Panc1 (cell line): ENCODE measurements around the gene MCU. TPM values are rescaled to one million over a fixed set of nuclear protein-coding genes. Genes with fewer than 3 reads are reported as not detected.
"Not testable (repeated sequence)": the region's sequence is repeated elsewhere in the genome, so short reads cannot be mapped to it uniquely, and the experiment has no call there.

Source experiments
- ATAC-seq: fragments of 200-7000 bp; cut with Tn5 transposase; 2 replicates; pipeline ENCODE4 v1.9.1; 2020; ENCODE audit warnings: mild to moderate bottlenecking, moderate library complexity
- BruUV-seq: library from RNA; stranded (reverse); fragments of 400-500 nt; replicated peaks from 2 replicates; lab custom pipeline; 2021; lab: Mats Ljungman, UMichigan
- CTCF ChIA-PET: fragments of 300-600 bp; sonication (Branson Sonifier 250); formaldehyde crosslinking; loops from one replicate; lab custom pipeline; 2022; ENCODE audit warnings: antibody characterized with exemption; lab: Charles Lee
- POLR2A ChIA-PET: fragments of 300-600 bp; sonication (Branson Sonifier 250); formaldehyde crosslinking; loops from one replicate; lab custom pipeline; 2022; ENCODE audit warnings: antibody characterized with exemption; lab: Charles Lee
- DNase-seq: peaks from one replicate; pipeline ENCODE4 v3.0.0-alpha.2; 2010; ENCODE audit warnings: low read depth, low spot score
- H3K27ac ChIP-seq: 2 replicates; pipeline ENCODE4 v1.5.1; 2011; ENCODE audit warnings: mild to moderate bottlenecking, low read length, inconsistent platforms
- H3K27me3 ChIP-seq: fragments of 200-500 bp; sonication (Bioruptor generic); 2 replicates; pipeline ENCODE4 v1.6.0; 2014; ENCODE audit warnings: low read length, inconsistent platforms; ENCODE audit not compliant: control insufficient read depth, insufficient read depth
- H3K36me3 ChIP-seq: fragments of 200-500 bp; sonication (Bioruptor generic); 2 replicates; pipeline ENCODE4 v1.5.1; 2014; ENCODE audit warnings: inconsistent platforms, mild to moderate bottlenecking, low read length, moderate library complexity; ENCODE audit not compliant: control insufficient read depth, insufficient read depth
- H3K4me1 ChIP-seq: 2 replicates; pipeline ENCODE4 v1.5.1; 2011; ENCODE audit warnings: inconsistent platforms, mild to moderate bottlenecking, low read length, moderate library complexity; ENCODE audit not compliant: control insufficient read depth, insufficient read depth
- H3K4me3 ChIP-seq, 2 experiments: 2 replicates each; pipeline ENCODE4 v1.5.1; 2011 to 2012; ENCODE audit warnings: low read depth in 2 of 2, low read length in 2 of 2, mild to moderate bottlenecking in 2 of 2, inconsistent platforms in 1 of 2, moderate library complexity in 1 of 2
- H3K9me3 ChIP-seq: fragments of 200-500 bp; sonication (Bioruptor generic); 2 replicates; pipeline ENCODE4 v1.5.1; 2014; ENCODE audit warnings: low read depth, mild to moderate bottlenecking, inconsistent platforms, low read length, moderate library complexity; ENCODE audit not compliant: control insufficient read depth, insufficient read depth
- CTCF ChIP-seq: fragments of 450-650 bp; IDR thresholded peaks from 2 replicates; pipeline ENCODE4 v1.5.1; 2017; ENCODE audit warnings: mild to moderate bottlenecking
- POLR2AphosphoS5 ChIP-seq: IDR thresholded peaks from 2 replicates; pipeline ENCODE4 v1.6.1; 2012; ENCODE audit warnings: mild to moderate bottlenecking, low read depth, low read length, moderate library complexity
- REST ChIP-seq, 2 experiments: IDR thresholded peaks; 2 replicates each; pipeline ENCODE4 v1.6.1; 2011 to 2012; ENCODE audit warnings: low read depth in 2 of 2, control low read depth in 1 of 2, low read length in 1 of 2, mild to moderate bottlenecking in 1 of 2, moderate library complexity in 1 of 2; ENCODE audit not compliant: insufficient read depth in 1 of 2
- SIN3A ChIP-seq: IDR thresholded peaks from 2 replicates; pipeline ENCODE4 v1.6.1; 2012; ENCODE audit warnings: low read depth, mild to moderate bottlenecking, low read length, moderate library complexity, borderline replicate concordance; ENCODE audit not compliant: insufficient read depth
- TCF7L2 ChIP-seq: IDR thresholded peaks from 2 replicates; pipeline ENCODE4 v1.6.1; 2011; ENCODE audit warnings: mild to moderate bottlenecking, low read depth, low read length, inconsistent platforms
- in situ Hi-C: cut with HindIII; loops from 2 replicates; pipeline ENCODE4 v1.10.0; 2016; ENCODE audit warnings: low sequenced_read_pairs, low pct_unique_long_range_greater_than_20kb
- intact Hi-C: fragments of 100-400 bp; cut with micrococcal nuclease; formaldehyde crosslinking; loops from one replicate; pipeline ENCODE4 v1.10.0; 2022; ENCODE audit not compliant: unreplicated experiment
- total RNA-seq: library from RNA; stranded (reverse); gene quantifications from one replicate; pipeline ENCODE4 v1.2.1, GENCODE V29; 2021; ENCODE audit not compliant: unreplicated experiment

MCU gene
- total RNA-seq, 1 experiment from 2014 or later, result 31.6 TPM

- Histone ChIP-seq H3K4me3 (no peak overlapping the region), H3K36me3 (no peaks in the 10 kb centered on the region), H3K27ac (no peak overlapping the region), H3K4me1 (no peaks in the 10 kb centered on the region), H3K9me3 (no peaks in the 10 kb centered on the region), H3K27me3 (no peaks in the 10 kb centered on the region; the same call in 1 of the 2 replicates)
- CTCF ChIA-PET, result no interaction called here
- BruUV-seq, result no TSS peak
- ATAC-seq, result no peak
- no peak for DNase-seq
- intact Hi-C loops (no loop called here), in situ Hi-C loops (no loop called here)
- TF ChIP-seq SIN3A (no peak), CTCF (no peak), REST (IDR thresholded peaks at IDR 0.05; ENCODE audit: insufficient read depth in 1 of 2, low read depth in 2 of 2, low read length in 1 of 2) (no peak), TCF7L2 (no peak), POLR2AphosphoS5 (no peak)
- POLR2A ChIA-PET, result no interaction called here
Observed at GRCh38 chr10:72645263-72645858, 46.6 kb upstream of the MCU start.

DNA sequence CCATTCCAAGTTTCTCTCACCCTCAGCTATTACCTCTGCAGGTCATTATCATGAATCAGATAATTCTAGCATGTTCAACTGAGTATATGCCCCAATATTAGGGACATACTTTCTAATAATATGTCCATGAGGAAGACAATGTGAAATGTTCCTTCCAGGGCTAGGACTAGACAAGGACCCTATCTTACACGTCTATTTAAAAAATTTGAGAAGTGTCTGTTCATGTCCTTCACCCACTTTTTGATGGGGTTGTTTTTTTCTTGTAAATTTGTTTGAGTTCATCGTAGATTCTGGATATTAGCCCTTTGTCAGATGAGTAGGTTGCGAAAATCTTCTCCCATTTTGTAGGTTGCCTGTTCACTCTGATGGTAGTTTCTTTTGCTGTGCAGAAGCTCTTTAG, 45.0 kb upstream of the MCU start:
- POLR2A ChIA-PET, intact Hi-C loops, BruUV-seq, H3K27me3 ChIP-seq, ATAC-seq, CTCF ChIA-PET, H3K9me3 ChIP-seq, H3K4me1 ChIP-seq, DNase-seq, H3K4me3 ChIP-seq, in situ Hi-C loops, H3K36me3 ChIP-seq, H3K27ac ChIP-seq: not testable (repeated sequence)

DNA sequence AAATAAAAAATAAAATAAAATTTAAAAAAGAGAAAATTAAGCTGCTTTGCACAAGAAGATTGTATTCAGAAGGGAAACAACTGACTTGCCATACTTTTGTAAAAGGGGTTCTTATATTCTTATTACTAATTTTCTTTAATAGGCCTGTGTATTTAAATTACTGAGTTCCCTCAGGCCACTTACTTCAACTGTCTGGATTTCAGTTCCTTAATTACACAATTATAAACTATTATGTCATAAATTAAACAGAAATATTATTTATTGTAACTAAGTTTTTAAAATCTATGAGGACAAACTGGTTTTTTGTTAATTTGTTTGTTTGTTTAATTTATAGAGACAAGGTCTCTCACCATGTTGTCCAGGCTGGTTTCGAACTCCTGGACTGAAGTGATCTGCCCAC, 43.6 kb upstream of the MCU start:
- no peaks in the 10 kb centered on the region for H3K4me1 ChIP-seq
- POLR2A ChIA-PET, result interaction anchor here (0.6 kb wide), 1 partner anchor 413 kb away, joined by 3 read pairs; no protein-coding TSS in a partner anchor
- no peak overlapping the region for H3K27ac ChIP-seq
- H3K36me3 ChIP-seq, result no peaks in the 10 kb centered on the region
- intact Hi-C loops, result no loop called here
- TF ChIP-seq SIN3A, result no peak
- no peak for TF ChIP-seq POLR2AphosphoS5
- no peak for TF ChIP-seq CTCF
- TF ChIP-seq REST (IDR thresholded peaks at IDR 0.05; ENCODE audit: insufficient read depth in 1 of 2, low read depth in 2 of 2, low read length in 1 of 2), result no peak
- TF ChIP-seq TCF7L2, result no peak
- H3K4me3 ChIP-seq, result no peak overlapping the region
- no peaks in the 10 kb centered on the region; the same call in 1 of the 2 replicates for H3K27me3 ChIP-seq
- in situ Hi-C loops, result no loop called here
- BruUV-seq, result no TSS peak
- no peak for ATAC-seq
- H3K9me3 ChIP-seq, result no peaks in the 10 kb centered on the region
- CTCF ChIA-PET, result no interaction called here
- DNase-seq, result no peak
